OCI-LY7 (cell line): ENCODE data around the gene F2R.

Experiments
- EZH2phosphoT487 ChIP-seq: fragments of 200-600 bp; sonication (generic); IDR thresholded peaks from 2 replicates; pipeline ENCODE4 v1.6.1; 2018; ENCODE audit warnings: low read depth, borderline replicate concordance, mild to moderate bottlenecking, mixed run types, antibody characterized with exemption, low read length, moderate library complexity, mixed read lengths
- TF ChIP-seq, protein P1 (sequence below): fragments of 200-600 bp; sonication (generic); conservative IDR thresholded peaks from 2 replicates; pipeline ENCODE4 v1.5.1; 2014; ENCODE audit warnings: mild to moderate bottlenecking, antibody characterized with exemption, low read length, moderate library complexity, mixed read lengths

DNA sequence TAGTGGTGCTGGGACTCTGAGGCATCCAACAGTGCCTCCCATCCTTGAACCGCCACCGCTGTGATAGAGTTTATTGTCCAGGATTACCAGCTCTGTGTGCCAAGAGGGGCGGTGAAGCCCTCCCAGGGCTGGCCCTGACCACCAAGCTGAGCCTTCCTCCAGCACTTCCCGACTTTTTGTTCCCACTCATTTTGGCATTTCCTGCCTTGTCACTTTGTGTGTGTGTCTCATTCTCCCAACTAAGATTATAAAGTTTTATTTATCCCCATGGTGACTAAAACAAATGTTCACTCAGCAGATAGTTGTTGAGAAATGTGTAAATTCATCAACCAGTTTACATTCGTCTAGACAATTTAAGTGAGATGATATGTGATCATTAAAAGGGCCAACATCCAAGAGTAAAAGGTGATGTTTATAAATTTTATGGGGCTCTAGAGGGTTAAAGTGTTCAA, 2.5 kb downstream of the F2R start:
- TF ChIP-seq, protein P1, sequence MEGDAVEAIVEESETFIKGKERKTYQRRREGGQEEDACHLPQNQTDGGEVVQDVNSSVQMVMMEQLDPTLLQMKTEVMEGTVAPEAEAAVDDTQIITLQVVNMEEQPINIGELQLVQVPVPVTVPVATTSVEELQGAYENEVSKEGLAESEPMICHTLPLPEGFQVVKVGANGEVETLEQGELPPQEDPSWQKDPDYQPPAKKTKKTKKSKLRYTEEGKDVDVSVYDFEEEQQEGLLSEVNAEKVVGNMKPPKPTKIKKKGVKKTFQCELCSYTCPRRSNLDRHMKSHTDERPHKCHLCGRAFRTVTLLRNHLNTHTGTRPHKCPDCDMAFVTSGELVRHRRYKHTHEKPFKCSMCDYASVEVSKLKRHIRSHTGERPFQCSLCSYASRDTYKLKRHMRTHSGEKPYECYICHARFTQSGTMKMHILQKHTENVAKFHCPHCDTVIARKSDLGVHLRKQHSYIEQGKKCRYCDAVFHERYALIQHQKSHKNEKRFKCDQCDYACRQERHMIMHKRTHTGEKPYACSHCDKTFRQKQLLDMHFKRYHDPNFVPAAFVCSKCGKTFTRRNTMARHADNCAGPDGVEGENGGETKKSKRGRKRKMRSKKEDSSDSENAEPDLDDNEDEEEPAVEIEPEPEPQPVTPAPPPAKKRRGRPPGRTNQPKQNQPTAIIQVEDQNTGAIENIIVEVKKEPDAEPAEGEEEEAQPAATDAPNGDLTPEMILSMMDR: no peak
- no peak for TF ChIP-seq EZH2phosphoT487
